ENCODE results near the gene LRFN2. TPM values are rescaled to one million over a fixed set of nuclear protein-coding genes. Genes with fewer than 3 reads are reported as not detected.

Gene LRFN2
- total RNA-seq, 1 experiment from 2014 or later = 26.6 TPM

- H3K9me3 ChIP-seq (ENCODE audit: low read depth, low read length, poor library complexity, severe bottlenecking) = no peaks in the 10 kb centered on the region
- intact Hi-C loops (cut with micrococcal nuclease; ENCODE audit: unreplicated experiment) = no loop called here
- H3K4me1 ChIP-seq (ENCODE audit: insufficient read depth, low read length, poor library complexity, severe bottlenecking) = no peaks in the 10 kb centered on the region
- CTCF ChIA-PET = no interaction called here
- H3K36me3 ChIP-seq (ENCODE audit: insufficient read depth, low read length, poor library complexity, severe bottlenecking) = no peaks in the 10 kb centered on the region
- H3K27me3 ChIP-seq (replicated peaks; ENCODE audit: insufficient read depth, low read depth, low read length, poor library complexity) = peaks cover 37% of the 10 kb centered on the region
- no peak for DNase-seq (ENCODE audit: low spot score)
- TF ChIP-seq EZH2 (IDR thresholded peaks at IDR 0.05; ENCODE audit: borderline replicate concordance, low read depth, low read length, poor library complexity, severe bottlenecking) (no peak), CTCF (conservative IDR thresholded peaks at IDR 0.05; ENCODE audit: low read depth, low read length) (no peak)
- H3K4me3 ChIP-seq (ENCODE audit: low read depth, low read length, poor library complexity, severe bottlenecking) = no peak overlapping the region
- H3K27ac ChIP-seq (ENCODE audit: low read depth, low read length, poor library complexity, severe bottlenecking) = no peak overlapping the region
- POLR2A ChIA-PET (ENCODE audit: low non-redundant PET) = no interaction called here
- BruUV-seq (replicated peaks) = no TSS peak
Measured at GRCh38 chr6:40611912-40612311, 24.7 kb upstream of the LRFN2 start.

- intact Hi-C loops (cut with micrococcal nuclease; ENCODE audit: unreplicated experiment) = no loop called here
- H3K4me3 ChIP-seq (ENCODE audit: low read depth, low read length, poor library complexity, severe bottlenecking) = no peak overlapping the region
- DNase-seq (ENCODE audit: low spot score) = no peak
- no peaks in the 10 kb centered on the region for H3K9me3 ChIP-seq (ENCODE audit: low read depth, low read length, poor library complexity, severe bottlenecking)
- no TSS peak for BruUV-seq (replicated peaks)
- H3K4me1 ChIP-seq (ENCODE audit: insufficient read depth, low read length, poor library complexity, severe bottlenecking) = no peaks in the 10 kb centered on the region
- CTCF ChIA-PET = no interaction called here
- TF ChIP-seq CTCF (conservative IDR thresholded peaks at IDR 0.05; ENCODE audit: low read depth, low read length) (no peak), EZH2 (IDR thresholded peaks at IDR 0.05; ENCODE audit: borderline replicate concordance, low read depth, low read length, poor library complexity, severe bottlenecking) (no peak)
- H3K27me3 ChIP-seq (replicated peaks; ENCODE audit: insufficient read depth, low read depth, low read length, poor library complexity) = peaks cover 32% of the 10 kb centered on the region
- H3K36me3 ChIP-seq (ENCODE audit: insufficient read depth, low read length, poor library complexity, severe bottlenecking) = no peaks in the 10 kb centered on the region
- no peak overlapping the region for H3K27ac ChIP-seq (ENCODE audit: low read depth, low read length, poor library complexity, severe bottlenecking)
- POLR2A ChIA-PET (ENCODE audit: low non-redundant PET) = no interaction called here
Measured at GRCh38 chr6:40611434-40611833, 24.3 kb upstream of the LRFN2 start.

GRCh38 chr6:40610229-40610628 is 23.1 kb upstream of the LRFN2 start:
- no peaks in the 10 kb centered on the region for H3K4me1 ChIP-seq (ENCODE audit: insufficient read depth, low read length, poor library complexity, severe bottlenecking)
- H3K4me3 ChIP-seq (ENCODE audit: low read depth, low read length, poor library complexity, severe bottlenecking) = no peak overlapping the region
- H3K27me3 ChIP-seq (replicated peaks; ENCODE audit: insufficient read depth, low read depth, low read length, poor library complexity) = peaks cover 23% of the 10 kb centered on the region
- TF ChIP-seq CTCF (conservative IDR thresholded peaks at IDR 0.05; ENCODE audit: low read depth, low read length) = no peak
- no peak for TF ChIP-seq EZH2 (IDR thresholded peaks at IDR 0.05; ENCODE audit: borderline replicate concordance, low read depth, low read length, poor library complexity, severe bottlenecking)
- ChIA-PET POLR2A (ENCODE audit: low non-redundant PET) (no interaction called here), CTCF (no interaction called here)
- no TSS peak for BruUV-seq (replicated peaks)
- no peaks in the 10 kb centered on the region for H3K9me3 ChIP-seq (ENCODE audit: low read depth, low read length, poor library complexity, severe bottlenecking)
- no peaks in the 10 kb centered on the region for H3K36me3 ChIP-seq (ENCODE audit: insufficient read depth, low read length, poor library complexity, severe bottlenecking)
- intact Hi-C loops (cut with micrococcal nuclease; ENCODE audit: unreplicated experiment) = no loop called here
- H3K27ac ChIP-seq (ENCODE audit: low read depth, low read length, poor library complexity, severe bottlenecking) = no peak overlapping the region
- DNase-seq (ENCODE audit: low spot score) = no peak
